Activated T-cell treated with anti-CD3 and anti-CD28 coated beads for 24 hours (primary cell): ENCODE measurements around the gene UQCRH.
A peak's percentile ranks its signal among the peaks of the same experiment; 100 is the strongest.
"Not testable (repeated sequence)": the region's sequence is repeated elsewhere in the genome, so short reads cannot be mapped to it uniquely, and the experiment has no call there.

Source experiments
- DNase-seq: peaks from one replicate; pipeline ENCODE4 v3.0.0-alpha.2; 2020; ENCODE audit warnings: low read depth

The UQCRH gene

DNA sequence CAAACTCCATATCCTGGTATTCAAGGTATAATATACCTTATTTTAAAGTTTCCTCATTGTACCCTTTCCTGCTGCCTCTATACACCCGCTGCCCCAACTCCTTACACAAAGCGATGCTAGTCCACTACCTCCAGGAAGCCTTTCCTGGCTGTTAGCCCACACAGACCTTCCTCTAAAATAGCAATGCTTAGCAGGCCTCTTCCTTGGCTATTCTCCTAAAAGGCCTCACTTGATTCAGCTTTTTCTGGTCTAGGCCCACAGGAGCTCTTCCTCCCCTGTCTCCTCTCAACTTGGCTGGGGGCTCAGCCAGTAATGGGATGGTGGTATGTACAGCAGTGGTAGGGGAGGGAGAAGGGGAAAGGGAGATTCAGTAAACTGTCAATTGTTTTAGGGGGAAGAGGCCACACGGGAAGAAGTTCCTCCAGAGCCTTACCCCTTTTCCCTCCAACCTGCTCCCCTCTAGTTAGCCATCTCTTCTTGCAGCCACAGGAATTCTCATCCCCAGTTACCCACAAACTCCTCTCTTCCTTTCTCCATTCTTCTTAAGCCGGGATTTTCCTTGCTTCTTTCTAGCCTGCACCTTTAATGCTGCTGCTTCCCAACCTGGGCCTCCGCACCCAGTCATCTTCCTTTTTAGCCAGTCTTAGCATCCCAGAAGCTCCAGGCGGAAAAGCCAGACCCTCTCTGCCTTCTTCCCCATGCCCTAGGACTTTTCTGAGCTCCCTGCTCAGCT, 2.7 kb upstream of the UQCRH start:
- no peak for DNase-seq

DNA sequence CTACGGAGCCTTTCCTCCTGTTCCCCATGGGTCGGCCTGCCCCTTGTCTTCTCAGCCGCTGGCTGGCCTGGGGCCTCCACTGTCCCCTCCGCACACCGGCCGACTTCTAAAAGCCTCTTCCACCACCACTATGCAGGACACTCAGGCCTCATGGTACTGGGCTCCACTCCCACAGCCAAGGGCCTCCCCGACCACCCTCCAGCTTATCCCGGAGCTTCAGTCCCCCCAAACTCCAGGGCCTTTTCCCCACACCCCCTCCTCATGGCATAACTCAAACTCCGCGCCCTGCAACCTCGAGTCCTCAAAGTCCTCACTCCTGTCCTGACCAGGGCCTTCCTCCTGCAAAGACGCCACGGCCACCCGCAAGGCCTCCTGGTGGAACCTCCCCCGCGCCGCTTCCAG, 2.1 kb upstream of the UQCRH start:
- no peak for DNase-seq

DNA sequence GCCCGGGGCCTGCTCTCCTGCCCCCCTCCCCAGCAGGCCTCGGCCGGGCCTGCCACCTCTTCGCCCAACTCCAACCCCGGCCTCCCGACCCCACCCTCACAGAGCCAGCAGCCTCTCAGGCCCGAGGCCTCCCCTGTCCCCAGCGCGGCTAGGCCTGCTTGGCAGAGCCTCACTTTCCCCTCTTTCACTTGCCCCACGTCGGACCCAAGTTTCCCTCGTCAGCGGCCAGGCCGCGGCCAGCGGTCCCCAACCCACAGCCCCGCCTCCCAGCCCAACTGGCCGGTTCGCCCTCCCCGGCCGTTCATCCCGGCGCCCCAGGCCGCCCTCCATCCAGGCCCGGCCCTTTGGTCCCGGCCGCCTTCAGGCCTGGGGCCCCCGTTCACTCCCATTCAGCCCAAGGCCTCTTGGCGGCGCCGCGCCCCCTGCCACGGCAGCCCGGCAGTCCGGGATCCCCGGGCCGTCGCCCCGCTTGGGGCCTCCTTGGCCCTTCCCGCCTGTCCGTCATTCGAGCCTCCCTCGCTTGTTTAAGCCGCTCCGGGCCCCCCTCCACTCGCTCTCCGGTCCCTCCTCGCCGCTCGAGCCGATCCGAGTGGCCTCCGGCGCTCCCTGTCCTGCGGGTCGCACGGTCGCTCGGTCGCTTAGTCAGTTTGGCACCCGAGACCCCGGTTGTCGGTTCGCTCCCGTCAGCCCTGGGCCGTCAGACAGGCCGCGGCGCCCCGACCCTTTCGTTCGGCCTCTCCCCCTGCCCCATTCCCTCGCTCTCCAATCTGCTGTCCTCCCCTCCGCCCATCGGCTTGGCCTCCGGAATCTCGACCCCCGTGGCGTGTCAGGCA, 1.5 kb upstream of the UQCRH start:
- DNase-seq: peak; percentile 39

DNA sequence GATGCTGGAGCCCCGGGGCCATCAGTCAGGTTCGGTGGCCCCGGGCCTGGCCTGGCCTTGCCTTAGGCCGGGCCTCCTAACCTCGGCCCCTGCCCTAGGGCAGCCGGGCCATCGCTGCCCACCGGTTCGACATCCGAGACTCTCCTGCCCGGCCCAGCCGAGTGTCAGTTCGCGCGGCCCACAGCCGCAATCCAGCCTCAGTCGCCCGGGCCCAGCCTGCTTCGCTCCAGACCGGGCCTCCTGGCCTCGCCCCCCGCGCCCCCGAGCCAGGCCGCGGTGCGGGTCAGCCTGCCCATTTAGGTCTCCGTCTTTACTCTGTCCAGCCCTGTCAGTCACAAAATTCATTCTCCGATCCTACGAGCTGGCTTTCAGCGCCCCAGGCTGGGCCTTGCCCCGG, 859 bp upstream of the UQCRH start:
- DNase-seq: no peak

DNA sequence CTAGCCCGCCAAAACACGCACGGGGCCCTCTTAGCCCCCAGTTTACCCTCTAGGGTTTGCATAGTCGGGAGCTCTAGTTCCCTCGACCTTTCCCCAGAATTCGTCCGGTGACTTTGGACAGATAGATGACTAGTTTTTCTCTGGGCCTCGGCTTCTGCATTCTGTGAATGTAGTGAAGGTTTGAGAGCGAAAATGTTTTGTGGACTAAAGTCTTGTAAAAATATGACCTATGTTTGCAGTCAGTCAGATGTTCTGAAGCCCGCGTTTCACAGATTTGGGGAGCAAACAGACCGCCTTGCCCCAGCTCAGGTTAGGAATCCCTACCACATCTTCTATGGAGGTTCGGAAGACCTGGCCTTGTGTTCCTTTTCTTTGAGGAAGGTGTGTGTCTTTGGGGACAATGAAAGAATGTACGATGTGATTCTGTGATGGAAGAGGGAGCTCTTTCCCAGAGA, 401 bp downstream of the UQCRH start:
- no peak for DNase-seq

DNA sequence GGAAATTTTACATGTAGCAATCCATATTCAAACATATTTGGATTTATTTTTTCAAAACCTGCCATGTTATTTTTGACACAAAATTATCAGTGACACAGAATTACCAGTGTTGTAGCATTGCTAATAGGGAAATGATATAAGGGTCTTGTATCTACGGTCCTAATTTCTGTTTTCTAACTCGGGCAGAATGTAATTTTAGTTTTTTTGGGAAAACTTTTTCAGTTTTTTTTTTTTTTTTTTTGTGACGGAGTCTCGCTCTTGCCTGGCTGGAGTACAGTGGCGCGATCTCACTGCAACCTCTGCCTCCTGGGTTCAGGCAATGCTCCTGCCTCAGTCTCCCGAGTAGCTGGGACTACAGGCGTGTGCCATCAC, 2.6 kb downstream of the UQCRH start:
- no peak for DNase-seq

DNA sequence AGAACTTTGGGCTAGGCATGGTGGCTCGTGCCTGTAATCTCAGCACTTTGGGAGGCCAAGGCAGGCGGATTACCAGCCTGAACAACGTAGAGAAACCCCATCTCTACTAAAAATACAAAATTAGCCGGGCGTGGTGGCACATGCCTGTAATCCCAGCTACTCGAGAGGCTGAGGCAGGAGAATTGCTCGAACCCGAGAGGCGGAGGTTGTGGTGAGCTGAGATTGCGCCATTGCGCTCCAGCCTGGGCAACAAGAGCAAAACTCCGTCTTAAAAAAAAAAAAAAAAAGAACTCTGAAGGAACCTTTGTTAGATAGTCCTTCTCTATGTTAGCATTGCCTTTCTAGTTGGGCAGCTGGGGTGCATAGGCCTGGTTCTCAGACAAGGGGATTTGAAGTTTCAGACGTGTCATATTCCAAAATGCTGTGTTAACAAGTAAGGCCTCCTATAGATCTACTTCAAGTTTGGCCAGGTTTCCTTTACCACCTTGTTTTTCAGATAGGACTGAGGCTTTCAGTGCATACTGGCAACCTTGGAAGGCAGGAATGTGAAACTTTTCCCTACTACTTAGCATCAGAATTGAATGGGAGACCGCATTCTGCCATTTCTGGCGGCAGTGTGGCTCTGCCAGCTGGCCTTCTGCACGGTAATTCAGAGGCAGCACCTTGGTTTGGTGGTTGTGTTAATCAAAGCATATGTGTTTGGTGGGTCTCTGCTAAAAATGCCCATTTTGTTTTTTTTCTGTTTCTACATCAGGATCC, 6.1 kb downstream of the UQCRH start:
- no peak for DNase-seq

DNA sequence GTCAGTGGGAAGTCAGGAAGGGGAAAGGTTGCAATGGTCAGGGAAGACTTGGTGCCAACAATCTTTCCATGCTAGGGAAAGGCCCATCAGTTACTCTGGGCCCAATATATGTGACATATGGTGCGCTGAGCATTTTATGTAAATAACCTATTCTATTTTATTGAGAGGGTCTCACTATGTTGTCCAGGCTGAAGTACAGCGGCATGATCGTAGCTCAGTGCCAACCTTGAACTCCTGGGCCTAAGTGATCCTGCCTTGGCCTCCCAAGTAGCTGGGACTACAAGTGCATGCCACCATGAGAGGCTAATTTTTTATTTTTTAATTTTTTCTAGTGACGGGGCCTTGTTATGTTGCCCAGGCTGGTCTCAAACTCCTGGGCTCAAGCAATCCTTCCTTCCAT, 6.8 kb downstream of the UQCRH start:
- DNase-seq: no peak

DNA sequence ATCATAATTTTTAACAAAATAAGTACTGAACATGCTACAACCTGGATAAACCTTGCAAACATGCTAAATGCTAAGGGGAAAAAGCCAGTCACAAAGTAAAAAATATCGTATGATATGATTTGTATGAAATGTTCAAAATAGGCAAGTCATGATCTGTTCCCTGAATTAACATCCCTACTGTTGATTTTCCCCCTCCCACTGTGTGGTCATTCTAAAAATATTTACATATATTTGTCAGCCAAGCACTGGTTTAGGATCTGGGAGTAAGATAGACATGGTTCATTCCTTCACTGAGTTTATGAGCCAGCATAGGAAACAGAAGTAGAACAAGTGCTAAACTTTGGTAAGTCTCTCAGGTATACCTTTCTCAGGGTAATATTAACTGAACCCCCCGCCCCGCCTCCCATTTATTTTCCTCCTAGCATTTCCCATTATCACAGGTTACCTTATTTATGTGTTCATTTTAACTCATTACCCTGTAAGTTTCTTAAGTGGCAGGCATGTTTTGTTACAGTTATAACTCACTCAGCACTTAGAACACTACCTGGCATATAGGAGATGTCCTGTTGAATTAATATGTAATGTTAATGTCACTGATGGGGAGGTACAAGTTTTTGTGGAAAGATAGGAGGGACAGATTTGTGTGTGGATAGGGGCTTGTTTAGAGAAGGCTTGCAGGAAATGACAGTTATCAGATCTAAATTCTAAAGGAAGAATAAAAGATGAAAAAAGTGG, 12.3 kb downstream of the UQCRH start:
- no peak for DNase-seq

DNA sequence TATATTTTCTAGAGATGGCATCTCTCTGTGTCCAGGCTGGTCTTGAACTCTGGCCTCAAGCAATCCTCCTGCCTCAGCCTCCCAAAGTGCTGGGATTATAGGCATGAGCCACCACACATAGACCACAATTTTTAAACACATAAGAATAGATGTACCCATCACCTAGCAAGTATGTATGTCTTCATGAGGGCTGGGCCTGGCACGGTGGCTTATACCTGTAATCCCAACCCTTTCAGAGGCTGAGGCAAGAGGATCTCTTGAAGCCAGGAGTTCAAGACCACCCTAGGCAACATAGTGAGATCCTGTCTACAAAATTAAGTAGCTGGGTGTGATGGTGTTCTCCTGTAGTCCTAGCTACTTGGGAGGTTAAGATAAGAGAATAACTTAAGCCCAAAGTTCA, 13.8 kb downstream of the UQCRH start:
- DNase-seq: no peak

DNA sequence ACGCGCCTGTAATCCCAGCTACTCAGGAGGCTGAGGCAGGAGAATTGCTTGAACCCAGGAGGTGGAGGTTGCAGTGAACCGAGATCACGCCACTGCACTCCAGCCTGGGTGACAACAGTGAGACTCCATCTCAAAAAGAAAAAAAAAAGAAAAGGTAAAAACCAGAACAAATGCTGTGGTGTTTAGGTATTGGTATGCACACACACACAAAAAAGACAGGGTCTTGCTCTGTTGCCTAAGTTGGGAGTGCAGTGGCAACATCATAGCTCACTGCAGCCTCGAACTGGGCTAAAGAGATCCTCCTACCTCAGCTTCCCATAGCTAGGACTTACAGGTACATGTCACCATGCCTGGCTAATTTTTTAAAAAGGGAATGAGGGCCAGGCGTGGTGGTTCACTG, 15.8 kb downstream of the UQCRH start:
- not testable (repeated sequence) for DNase-seq

DNA sequence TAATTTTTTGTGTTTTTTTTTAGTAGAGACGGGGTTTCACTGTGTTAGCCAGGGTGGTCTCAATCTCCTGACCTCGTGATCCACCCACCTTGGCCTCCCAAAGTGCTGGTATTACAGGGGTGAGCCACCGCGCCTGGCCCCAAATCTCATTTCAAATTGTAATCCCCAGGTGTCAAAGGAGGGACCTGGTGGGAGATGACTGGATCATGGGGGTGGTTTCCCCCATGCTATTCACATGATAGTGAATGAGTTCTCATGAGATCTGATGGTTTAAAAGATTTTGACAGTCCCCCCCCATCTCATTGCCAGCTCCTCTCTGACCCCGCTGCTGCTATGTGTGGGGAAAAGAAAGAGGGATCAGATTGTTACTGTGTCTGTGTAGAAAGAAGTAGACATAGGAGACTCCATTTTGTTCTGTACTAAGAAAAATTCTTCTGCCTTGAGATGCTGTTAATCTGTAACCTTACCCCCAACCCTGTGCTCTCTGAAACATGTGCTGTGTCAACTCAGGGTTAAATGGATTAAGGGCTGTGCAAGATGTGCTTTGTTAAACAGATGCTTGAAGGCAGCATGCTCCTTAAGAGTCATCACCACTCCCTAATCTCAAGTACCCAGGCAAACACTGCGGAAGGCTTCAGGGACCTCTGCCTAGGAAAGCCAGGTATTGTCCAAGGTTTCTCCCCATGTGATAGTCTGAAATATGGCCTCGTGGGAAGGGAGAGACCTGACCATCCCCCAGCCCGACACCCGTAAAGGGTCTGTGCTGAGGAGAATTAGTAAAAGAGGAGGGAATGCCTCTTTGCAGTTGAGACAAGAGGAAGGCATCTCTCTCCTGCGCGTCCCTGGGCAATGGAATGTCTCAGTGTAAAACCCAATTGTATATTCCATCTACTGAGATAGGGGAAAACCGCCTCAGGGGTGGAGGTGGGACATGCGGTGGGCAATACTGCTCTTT, 16.7 kb downstream of the UQCRH start:
- DNase-seq: not testable (repeated sequence)

DNA sequence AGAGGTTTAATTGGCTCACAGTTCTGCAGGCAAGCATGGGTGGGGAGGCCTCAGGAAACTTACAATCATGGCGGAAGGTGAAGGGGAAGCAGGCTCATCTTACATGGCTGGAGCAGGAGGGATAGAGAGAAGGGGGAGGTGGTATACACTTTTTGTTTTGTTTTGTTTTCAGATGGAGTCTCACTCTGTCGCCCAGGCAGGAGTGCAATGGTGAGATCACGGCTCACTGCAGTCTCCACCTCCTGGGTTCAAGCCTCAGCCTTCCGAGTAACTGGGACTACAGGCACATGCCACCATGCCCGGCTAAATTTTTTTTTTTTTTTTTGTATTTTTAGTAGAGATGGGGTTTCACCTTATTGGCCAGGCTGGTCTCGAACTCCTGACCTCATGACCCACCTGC, 18.7 kb downstream of the UQCRH start:
- not testable (repeated sequence) for DNase-seq

DNA sequence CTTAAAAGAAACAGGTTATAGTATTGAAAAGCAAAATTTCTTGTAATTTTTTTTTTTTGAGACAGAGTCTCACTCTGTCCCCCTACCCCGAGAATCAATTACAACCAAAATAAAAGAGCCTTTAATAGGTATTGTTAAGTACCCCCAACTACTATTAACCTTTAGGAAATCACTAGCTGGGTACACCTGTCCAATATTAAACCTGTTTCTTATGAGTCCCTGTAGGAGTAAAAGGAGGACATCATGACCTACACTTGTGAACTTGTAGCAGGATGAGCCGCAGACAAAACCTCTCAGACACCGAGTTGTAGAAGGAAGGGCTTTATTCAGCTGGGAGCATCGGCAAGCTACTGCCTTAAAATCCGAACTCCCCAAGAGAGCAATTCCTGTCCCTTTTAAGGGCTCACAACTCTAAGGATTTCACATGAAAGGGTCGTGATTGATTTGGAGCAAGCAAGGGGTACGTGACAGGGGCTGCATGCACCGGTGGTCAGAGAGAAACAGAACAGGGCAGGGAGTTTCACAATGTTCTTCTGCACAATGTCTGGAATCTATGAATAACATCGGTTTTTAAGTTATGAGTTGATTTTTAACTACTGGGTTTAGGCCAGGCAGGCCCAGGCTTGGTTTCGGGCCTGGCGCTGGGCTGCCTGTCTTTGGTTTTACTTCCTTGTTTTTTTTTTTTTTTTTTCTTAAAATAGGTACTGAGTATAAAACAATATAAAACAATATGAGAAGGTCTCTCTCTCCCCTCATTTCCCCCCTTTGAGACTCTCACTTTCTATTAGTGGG, 22.0 kb downstream of the UQCRH start:
- not testable (repeated sequence) for DNase-seq

DNA sequence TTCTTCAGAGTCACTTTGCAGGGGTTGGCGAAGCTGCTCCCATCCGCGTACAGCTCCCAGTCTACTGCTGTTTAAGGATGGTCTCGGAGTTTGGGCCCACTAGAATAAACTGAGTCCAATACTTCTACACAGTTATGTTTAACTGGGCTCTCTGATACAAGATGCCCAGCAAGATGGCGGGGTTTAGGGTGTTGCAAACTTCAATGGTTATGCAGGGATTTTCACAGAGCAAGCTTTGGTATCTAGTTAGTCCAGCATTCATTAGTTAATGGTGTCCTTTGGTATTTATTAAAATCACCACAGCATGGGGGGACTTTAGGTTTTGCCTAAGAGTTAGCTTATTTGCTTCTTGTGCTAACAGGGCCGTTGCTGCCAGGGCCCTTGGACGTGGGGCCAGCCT, 24.7 kb downstream of the UQCRH start:
- not testable (repeated sequence) for DNase-seq

DNA sequence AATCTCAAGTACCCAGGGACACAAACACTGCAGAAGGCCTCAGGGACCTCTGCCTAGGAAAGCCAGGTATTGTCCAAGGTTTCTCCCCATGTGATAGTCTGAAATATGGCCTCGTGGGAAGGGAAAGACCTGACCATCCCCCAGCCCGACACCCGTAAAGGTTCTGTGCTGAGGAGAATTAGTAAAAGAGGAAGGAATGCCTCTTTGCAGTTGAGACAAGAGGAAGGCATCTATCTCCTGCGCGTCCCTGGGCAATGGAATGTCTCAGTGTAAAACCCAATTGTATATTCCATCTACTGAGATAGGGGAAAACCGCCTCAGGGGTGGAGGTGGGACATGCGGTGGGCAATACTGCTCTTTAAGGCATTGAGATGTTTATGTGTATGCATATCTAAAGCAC, 26.3 kb downstream of the UQCRH start:
- not testable (repeated sequence) for DNase-seq

DNA sequence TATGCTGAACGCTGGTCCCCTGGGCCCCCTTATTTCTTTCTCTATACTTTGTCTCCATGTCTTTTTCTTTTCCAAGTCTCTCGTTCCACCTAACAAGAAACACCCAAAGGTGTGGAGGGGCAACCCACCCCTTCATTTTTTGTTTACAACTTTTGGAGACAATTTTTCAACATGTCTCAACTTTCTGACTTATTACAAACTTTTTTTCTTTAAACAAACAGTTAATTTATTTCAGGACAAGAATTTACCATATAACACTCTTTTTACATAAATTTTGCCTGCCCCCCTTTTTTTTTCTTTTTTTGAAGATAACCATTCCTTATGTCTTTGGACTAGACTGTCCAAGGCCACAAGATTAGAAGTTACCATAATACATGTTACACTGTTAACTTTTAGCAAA, 26.9 kb downstream of the UQCRH start:
- not testable (repeated sequence) for DNase-seq

DNA sequence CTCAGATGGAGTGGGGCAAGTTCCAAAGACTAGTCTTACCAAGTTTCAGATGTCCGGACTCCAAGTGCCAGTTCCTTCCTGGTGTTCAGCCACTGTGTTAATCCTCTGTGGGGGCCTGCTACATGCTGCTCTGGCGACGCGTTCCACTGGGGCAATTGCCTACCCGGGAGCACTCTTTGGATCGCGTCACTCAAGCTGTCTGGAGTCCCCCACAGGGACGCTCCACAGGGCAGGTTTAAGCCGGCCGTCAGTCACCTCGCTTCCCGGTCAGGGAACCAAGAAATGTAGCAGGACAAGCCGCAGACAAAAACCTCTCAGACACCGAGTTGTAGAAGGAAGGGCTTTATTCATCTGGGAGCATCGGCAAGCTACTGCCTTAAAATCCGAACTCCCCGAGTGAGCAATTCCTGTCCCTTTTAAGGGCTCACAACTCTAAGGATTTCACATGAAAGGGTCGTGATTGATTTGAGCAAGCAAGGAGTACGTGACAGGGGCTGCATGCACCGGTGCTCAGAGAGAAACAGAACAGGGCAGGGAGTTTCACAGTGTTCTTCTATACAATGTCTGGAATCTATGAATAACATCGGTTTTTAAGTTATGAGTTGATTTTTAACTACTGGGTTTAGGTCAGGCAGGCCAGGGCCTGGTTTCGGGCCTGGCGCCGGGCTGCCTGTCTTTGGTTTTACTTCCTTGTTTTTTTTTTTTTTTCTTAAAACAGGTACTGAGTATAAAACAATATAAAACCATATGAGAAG, 28.5 kb downstream of the UQCRH start:
- not testable (repeated sequence) for DNase-seq

DNA sequence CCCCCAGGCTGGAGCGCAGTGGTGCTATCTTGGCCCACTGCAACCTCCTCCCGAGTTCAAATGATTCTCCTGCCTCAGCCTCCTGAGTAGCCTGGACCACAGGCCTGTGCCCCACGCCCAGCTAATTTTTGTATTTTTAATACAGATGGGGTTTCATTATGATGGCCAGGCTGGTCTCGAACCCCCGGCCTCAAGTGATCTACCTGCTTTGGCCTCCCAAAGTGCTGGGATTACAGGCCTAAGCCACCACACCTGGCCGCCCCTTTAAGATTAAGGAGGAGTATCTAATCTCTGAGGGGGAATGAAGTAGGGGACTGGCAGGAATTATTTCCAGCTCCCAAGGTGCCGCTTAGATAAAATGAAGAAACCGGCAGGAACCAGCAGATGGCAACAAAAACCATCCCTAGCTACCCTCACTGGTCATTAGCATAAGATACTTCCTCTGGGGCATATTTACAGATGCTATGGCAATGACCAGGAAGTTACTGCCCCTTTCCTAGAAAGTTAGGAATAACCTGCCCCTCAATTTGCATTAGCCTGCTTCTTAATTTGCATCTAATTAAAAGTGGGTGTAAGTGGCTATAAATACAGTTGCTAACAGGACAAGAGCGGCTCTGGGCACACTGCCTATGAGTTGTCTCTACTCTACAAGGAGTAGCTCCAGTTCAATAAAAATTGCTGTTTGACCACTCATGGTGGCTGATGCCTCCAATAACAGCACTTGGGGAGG, 30.0 kb downstream of the UQCRH start:
- DNase-seq: no peak
